K562 (cell line): ENCODE data around the gene TGDS. TPM values are rescaled to one million over a fixed set of nuclear protein-coding genes. Genes with fewer than 3 reads are reported as not detected.

ENCODE experiments used
- REST ChIP-seq, 2 experiments: fragments of 450-650 bp; formaldehyde crosslinking in 1 of 2; IDR thresholded peaks; 2 replicates each; pipeline versions ENCODE4 v1.4.0 to v1.6.1; 2014 to 2020; ENCODE audit warnings: mild to moderate bottlenecking in 2 of 2, borderline replicate concordance in 1 of 2, low read depth in 1 of 2
- ZBTB2 ChIP-seq: fragments of 450-650 bp; IDR thresholded peaks from 2 replicates; pipeline ENCODE4 v1.6.1; 2016; ENCODE audit warnings: antibody characterized with exemption
- ZBTB26 ChIP-seq: fragments of 450-650 bp; formaldehyde crosslinking; IDR thresholded peaks from 2 replicates; pipeline ENCODE4 v1.4.0; 2022; ENCODE audit warnings: missing genetic modification characterization
- polyA plus RNA-seq, 8 experiments: library from polyadenylated mRNA; depleted of rRNA in 4 of 8; stranded (reverse) in 5 of 8; unstranded in 3 of 8; fragments of >200 nt; fragmentation: Nextera tagmentation in 2 of 8; fragmentation: Illumina TruSeq in 1 of 8; extraction: Ambion mirVana in 2 of 8; extraction: Trizol in 1 of 8; gene quantifications; 2 replicates each; pipeline versions ENCODE4 v1.2.1 to v1.2.3, GENCODE V29; 2011 to 2014; ENCODE audit warnings: inconsistent platforms in 1 of 8, missing spikeins in 1 of 8
- total RNA-seq, 7 experiments: library from RNA; depleted of rRNA in 6 of 7; stranded (reverse); fragments of >200 nt in 6 of 7; fragmentation: Illumina TruSeq in 2 of 7; extraction: Trizol in 2 of 7; gene quantifications; 2 replicates each; pipeline versions ENCODE4 v1.2.1 to v1.2.3, GENCODE V29; 2011 to 2021; ENCODE audit warnings: low replicate concordance in 1 of 7

Gene TGDS
- total and polyA plus RNA-seq, 9 of the 15 experiments (the other 6 are each of a cell fraction or from before 2014, with no cell fraction given), result 9.9 to 43.7 (median 21.4) TPM

GRCh38 chr13:94534166-94534565 is 61.8 kb downstream of the TGDS start (continued):
- TF ChIP-seq REST (IDR thresholded peaks at IDR 0.05; ENCODE audit: borderline replicate concordance) (no peak), REST (CRISPR knock-in tag; IDR thresholded peaks at IDR 0.05; ENCODE audit: low read depth) (no peak), ZBTB2 (no peak), ZBTB26 (CRISPR knock-in tag) (no peak)
- TF ChIP-seq, all 486 proteins: peak for 0
